Duodenal mucosa (tissue), 2 donors: ENCODE measurements around the gene SNHG17.
"Not testable (repeated sequence)": the region's sequence is repeated elsewhere in the genome, so short reads cannot be mapped to it uniquely, and the experiment has no call there.

Experiments used
- H3K27ac ChIP-seq: one replicate; pipeline ENCODE4 v1.7.0; 2013; ENCODE audit warnings: low read depth, low read length
- H3K27me3 ChIP-seq, 2 donors: one replicate each; pipeline ENCODE4 v1.7.0; 2013; ENCODE audit warnings: low read length in 2 of 2, control low read depth in 1 of 2; ENCODE audit not compliant: insufficient read depth in 2 of 2, control insufficient read depth in 1 of 2
- H3K36me3 ChIP-seq, 2 donors: one replicate each; pipeline ENCODE4 v1.7.0; 2013; ENCODE audit warnings: low read length in 2 of 2, control low read depth in 1 of 2; ENCODE audit not compliant: insufficient read depth in 2 of 2, control insufficient read depth in 1 of 2
- H3K4me1 ChIP-seq, 2 donors: one replicate each; pipeline ENCODE4 v1.7.0; 2013; ENCODE audit warnings: low read length in 2 of 2, control low read depth in 1 of 2; ENCODE audit not compliant: insufficient read depth in 2 of 2, control insufficient read depth in 1 of 2
- H3K4me3 ChIP-seq, 2 donors: one replicate each; pipeline ENCODE4 v1.7.0; 2013; ENCODE audit warnings: low read length in 2 of 2, low read depth in 1 of 2
- H3K9ac ChIP-seq, 2 donors: one replicate each; pipeline ENCODE4 v1.7.0; 2013; ENCODE audit warnings: low read length in 2 of 2, low read depth in 1 of 2
- H3K9me3 ChIP-seq, 2 donors: one replicate each; pipeline ENCODE4 v1.7.0; 2013; ENCODE audit warnings: low read length in 2 of 2, control low read depth in 1 of 2; ENCODE audit not compliant: control insufficient read depth in 1 of 2

Gene SNHG17

DNA sequence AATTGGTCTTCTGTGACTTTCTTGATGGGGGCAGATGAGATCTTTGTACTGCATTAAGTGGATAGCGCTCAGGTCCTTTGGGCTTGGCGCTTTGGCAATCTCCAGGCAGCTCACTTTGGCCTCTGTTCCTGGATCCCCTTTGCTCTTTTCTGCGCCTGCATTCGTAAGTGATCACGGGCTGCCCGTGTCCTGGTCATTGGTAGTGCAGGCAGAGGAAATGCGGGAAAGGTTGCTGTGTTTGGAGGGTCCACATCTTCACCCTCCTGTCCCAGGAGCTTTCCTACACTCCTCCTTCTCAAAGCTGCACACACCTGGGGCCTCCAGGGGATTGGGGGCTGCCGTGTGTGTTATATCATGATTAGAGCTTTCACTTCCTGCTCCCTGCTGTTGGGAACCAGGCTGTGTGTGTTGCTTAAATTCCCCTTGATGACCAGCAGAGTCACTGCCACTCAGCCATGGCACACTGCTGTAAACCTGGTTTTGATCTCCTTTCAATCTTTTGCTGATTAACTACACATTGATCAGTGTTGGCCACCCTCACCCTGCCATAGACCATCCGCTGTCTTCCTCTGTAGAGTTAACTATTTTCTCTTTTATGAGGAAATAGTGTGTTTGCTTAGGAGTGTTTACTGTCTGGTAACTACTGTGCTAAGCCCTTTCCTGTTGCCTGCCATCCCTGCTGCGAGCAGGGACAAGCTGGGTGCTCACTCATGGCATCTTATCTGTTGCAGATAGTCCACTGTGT is 13.0 kb upstream of the SNHG17 start:
- H3K4me3 ChIP-seq, result no peak overlapping the region
- peaks cover 12 to 14% of the 10 kb centered on the region in 2 donors for H3K4me1 ChIP-seq
- H3K36me3 ChIP-seq, result peaks cover 8 to 23% of the 10 kb centered on the region in 2 donors
- H3K9ac ChIP-seq, result no peak overlapping the region
- no peaks in the 10 kb centered on the region for H3K27me3 ChIP-seq
- no peak overlapping the region for H3K27ac ChIP-seq
- no peaks in the 10 kb centered on the region for H3K9me3 ChIP-seq

DNA sequence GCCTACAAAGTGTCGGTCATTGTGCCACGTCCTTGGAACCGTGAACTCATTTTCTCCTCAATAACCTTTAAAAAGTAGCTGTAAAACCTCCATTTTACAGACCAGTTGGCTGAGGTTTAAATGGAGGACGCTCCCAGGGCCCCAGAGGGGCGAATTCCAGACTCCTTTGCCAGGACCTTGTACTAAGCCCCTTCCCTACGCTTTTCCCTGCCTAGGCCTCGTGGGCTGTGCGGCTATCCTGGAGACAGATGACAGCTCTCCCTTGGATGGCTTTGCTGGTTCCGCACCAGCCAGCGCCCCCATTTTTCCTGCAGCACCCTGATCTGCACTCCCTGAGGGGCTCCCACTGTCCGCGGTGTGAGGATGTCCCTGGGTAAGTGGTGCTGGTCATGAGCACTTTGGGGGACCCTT is 12.1 kb upstream of the SNHG17 start:
- H3K9ac ChIP-seq, result peak overlapping the region; percentile 91 to 95

DNA sequence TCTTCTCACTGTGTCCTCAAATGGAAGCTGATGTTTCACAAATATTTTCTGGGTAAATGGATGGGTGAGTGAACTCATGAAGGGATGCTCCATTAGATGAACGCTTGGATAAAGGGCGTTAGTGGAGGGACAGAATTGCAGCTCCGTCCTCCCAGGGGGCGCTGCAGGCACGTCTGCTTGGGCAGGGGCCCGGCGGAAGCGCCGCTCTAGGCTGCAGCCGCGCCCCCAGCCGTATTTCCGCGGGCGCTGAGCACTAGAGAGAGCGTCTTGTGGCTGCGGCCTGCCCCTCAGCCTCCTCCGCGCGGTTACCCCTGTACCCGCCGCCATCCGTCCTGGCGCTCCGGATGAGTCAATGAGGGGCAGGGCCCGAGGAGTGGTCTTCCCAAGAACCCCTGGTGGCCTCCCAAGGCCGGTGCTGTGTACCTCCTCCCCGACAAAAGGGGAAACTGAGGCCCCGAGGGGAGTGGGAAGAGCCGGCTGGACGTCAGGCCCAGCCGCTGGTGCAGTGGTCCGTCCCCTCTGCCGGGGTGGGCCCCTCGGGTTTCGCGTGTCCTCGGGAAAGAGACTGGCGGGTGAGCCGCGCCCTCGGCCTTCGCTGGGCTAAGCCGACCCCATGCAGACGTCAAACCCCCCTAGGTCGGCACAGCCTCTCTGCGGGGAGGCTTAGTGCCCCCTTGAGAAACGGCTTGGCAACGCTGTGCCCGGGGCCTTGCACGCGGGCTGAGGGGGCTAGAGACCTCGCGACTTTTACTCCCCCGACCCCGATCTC is 11.5 kb upstream of the SNHG17 start:
- no peaks in the 10 kb centered on the region for H3K27me3 ChIP-seq
- H3K36me3 ChIP-seq, result peaks cover 8 to 23% of the 10 kb centered on the region in 2 donors
- H3K9me3 ChIP-seq, result no peaks in the 10 kb centered on the region
- H3K9ac ChIP-seq, result peak overlapping the region; percentile 91 to 95
- H3K27ac ChIP-seq, result no peak overlapping the region
- H3K4me1 ChIP-seq, result peaks cover 12 to 14% of the 10 kb centered on the region in 2 donors
- H3K4me3 ChIP-seq, result peak overlapping the region; percentile 85 to 91

More for the DNA sequence above, 12.1 kb upstream of the SNHG17 start:
- no peaks in the 10 kb centered on the region for H3K27me3 ChIP-seq
- peaks cover 12 to 14% of the 10 kb centered on the region in 2 donors for H3K4me1 ChIP-seq
- no peak overlapping the region for H3K27ac ChIP-seq
- H3K4me3 ChIP-seq, result peak overlapping the region; percentile 85 to 91
- H3K9me3 ChIP-seq, result no peaks in the 10 kb centered on the region
- H3K36me3 ChIP-seq, result peaks cover 8 to 23% of the 10 kb centered on the region in 2 donors

DNA sequence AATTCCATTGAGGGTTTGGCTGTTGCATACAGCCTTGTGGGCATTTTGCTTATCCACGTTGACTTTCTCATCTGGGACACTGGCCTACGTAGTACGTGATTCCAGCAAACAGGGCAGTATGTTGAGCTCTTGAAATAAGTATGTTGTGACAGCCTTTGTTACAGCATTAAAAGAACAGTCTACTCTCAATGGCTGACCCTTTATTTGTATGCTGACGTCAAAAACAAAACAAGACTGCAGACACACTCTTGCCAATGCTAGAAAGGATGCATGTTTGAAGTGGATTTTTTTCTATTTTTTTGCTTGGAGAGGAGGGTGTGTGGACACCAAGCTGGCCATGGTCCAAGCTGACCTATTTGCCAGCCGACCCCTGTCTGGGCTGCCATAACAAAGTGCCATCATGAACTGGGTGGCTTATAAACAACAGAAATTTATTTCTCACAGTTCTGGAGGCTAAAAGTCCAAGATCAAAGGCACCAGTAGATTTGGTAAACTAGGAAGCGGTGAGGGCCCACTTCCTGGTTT is 10.8 kb upstream of the SNHG17 start:
- H3K27me3 ChIP-seq, result no peaks in the 10 kb centered on the region
- H3K36me3 ChIP-seq, result peaks cover 8 to 17% of the 10 kb centered on the region in 2 donors
- H3K4me3 ChIP-seq, result peak overlapping the region; percentile 85 to 91
- no peaks in the 10 kb centered on the region for H3K9me3 ChIP-seq
- H3K9ac ChIP-seq, result no peak overlapping the region
- H3K4me1 ChIP-seq, result peaks cover 12 to 14% of the 10 kb centered on the region in 2 donors
- H3K27ac ChIP-seq, result no peak overlapping the region

DNA sequence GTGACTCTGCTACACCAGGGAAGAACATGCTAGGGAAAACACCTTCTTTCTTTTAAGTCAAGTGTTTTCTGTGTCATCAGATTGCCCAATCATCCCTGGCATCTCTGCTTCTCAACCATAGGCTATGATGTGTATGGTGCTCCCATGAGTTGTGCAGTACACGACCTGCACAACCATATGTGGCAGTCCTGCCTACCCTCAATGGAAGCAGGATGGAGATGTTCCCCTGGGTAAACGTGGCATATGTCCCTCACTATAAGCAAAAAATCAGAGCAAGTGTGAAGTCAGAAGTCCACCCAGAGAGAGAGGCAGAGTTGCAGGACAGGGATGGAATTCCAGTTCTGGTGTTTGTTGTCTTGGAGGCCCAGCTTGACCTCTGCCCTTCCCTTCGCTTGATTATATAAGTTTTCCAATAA is 10.3 kb upstream of the SNHG17 start:
- Histone ChIP-seq H3K36me3 (peaks cover 3 to 12% of the 10 kb centered on the region in 2 donors), H3K27me3 (no peaks in the 10 kb centered on the region), H3K4me1 (peaks cover 12 to 14% of the 10 kb centered on the region in 2 donors), H3K9ac (no peak overlapping the region), H3K27ac (no peak overlapping the region), H3K9me3 (no peaks in the 10 kb centered on the region), H3K4me3 (no peak overlapping the region)

DNA sequence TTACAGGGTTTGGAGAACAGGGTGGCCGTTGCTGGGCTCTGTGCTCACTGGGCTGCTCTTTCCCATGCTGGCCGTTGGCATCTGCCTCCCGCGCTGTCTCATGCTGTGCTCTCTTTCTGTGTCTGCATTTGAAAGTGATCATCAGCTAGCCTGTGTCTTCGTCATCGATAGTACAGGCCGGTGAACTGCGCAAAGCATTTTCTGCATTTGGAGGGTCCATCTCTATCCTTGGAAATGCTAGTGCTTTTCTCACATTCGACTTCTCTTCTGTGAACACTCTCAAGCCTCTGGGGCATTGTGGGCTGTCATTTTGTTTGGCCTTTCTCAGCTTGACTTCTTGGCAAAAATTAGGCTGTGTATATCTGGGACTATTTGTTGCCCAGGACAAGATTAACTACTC is 6.8 kb upstream of the SNHG17 start:
- H3K36me3 ChIP-seq, result no peaks in the 10 kb centered on the region
- H3K27ac ChIP-seq, result no peak overlapping the region
- H3K27me3 ChIP-seq, result no peaks in the 10 kb centered on the region
- no peak overlapping the region for H3K4me3 ChIP-seq
- peaks cover 0 to 2% of the 10 kb centered on the region in 2 donors for H3K4me1 ChIP-seq
- H3K9ac ChIP-seq, result no peak overlapping the region
- no peaks in the 10 kb centered on the region for H3K9me3 ChIP-seq

DNA sequence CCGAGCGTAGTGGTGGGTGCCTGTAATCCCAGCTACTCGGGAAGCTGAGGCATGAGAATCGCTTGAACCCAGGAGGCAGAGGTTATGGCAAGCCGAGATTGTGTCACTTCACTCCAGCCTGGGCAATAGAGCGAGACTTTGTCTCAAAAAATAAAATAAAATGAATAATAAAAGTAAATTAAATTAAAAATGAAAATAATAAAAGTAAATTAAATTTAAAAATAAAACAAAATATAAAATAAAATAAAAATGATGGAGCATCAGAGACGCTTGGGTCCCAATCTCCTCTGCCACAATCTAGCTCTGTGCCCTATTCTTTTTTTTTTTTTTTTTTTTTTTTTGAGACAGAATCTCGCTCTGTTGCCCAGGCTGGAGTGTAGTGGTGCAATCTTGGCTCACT is 6.0 kb upstream of the SNHG17 start:
- H3K27me3 ChIP-seq, H3K9me3 ChIP-seq, H3K36me3 ChIP-seq, H3K27ac ChIP-seq, H3K9ac ChIP-seq, H3K4me3 ChIP-seq, H3K4me1 ChIP-seq: not testable (repeated sequence)

DNA sequence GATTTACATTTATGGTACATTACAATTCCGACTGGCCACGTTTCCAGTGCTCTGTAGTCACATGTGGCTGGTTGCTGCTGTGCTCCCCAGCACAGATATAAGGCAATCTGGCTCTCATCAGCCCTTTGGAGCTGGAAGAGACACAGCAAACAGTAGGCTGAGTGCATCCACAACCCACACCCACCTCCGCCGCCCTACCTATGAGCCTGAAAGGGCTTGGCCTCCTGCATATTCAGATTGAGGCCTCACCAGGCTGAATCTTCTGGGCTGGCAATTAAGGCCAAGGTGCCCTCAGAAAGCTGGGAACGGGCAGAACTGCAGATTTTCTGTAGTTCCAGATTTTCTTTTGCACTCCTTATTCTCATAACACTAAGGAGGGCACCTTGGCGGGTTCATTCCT is 2.7 kb upstream of the SNHG17 start:
- Histone ChIP-seq H3K9me3 (no peaks in the 10 kb centered on the region), H3K4me3 (no peak overlapping the region), H3K9ac (no peak overlapping the region), H3K27me3 (no peaks in the 10 kb centered on the region), H3K36me3 (peaks cover 6 to 11% of the 10 kb centered on the region in 2 donors), H3K4me1 (peaks cover 11 to 13% of the 10 kb centered on the region in 2 donors), H3K27ac (no peak overlapping the region)

DNA sequence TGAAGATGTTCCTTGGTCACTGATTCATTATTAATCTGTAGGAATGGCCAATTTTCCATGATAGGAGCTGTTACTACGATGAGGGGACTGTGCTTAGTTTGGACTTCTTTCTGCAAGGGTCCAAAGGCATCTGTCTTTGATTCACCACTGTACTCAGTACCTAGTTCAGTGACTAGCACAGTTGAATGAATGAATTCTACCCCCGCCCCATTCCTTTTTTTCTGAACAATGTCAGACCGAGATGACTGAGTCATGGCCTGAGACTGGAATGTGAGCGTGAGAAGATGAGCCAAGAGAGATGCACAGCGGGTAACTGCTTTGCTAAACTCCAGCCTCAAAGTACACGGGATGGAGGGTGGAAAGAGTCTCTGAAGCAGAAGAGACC is 419 bp upstream of the SNHG17 start:
- peaks cover 13 to 16% of the 10 kb centered on the region in 2 donors for H3K4me1 ChIP-seq
- no peak overlapping the region for H3K9ac ChIP-seq
- peaks cover 25 to 33% of the 10 kb centered on the region in 2 donors for H3K36me3 ChIP-seq
- H3K27me3 ChIP-seq, result no peaks in the 10 kb centered on the region
- H3K27ac ChIP-seq, result no peak overlapping the region
- no peaks in the 10 kb centered on the region for H3K9me3 ChIP-seq
- no peak overlapping the region for H3K4me3 ChIP-seq

DNA sequence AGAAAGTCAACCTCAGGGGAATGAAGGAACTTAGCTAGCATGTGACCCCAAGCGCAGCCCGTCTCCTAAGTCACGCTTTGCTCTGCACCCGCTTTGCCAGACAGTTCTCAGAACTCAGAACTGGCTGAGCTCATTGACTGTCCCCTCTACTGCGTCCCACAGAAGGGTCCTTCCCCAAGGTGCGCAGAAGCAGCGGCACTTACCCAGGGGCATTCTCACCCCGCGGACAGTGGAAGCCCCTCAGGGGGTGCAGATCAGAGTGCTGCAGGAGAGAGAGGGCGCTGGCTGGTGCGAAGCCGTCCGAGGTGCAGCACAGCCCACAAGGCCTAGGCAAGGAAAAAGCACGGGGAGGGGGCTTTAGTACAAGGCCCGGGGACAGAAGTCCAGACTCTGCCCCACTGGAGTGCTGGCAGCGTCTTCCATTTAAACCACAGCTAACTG is 807 bp downstream of the SNHG17 start:
- peak overlapping the region; percentile 80 to 93 for H3K4me3 ChIP-seq
- no peaks in the 10 kb centered on the region for H3K9me3 ChIP-seq
- peaks cover 31 to 40% of the 10 kb centered on the region in 2 donors for H3K36me3 ChIP-seq

More for the DNA sequence above, 807 bp downstream of the SNHG17 start:
- peaks cover 13 to 16% of the 10 kb centered on the region in 2 donors for H3K4me1 ChIP-seq
- peak overlapping the region; percentile 82 to 92 for H3K9ac ChIP-seq
- H3K27me3 ChIP-seq, result no peaks in the 10 kb centered on the region
- no peak overlapping the region for H3K27ac ChIP-seq
